GM19324 (cell line): ENCODE data around the gene NANOG.
"Not testable (repeated sequence)": the region's sequence is repeated elsewhere in the genome, so short reads cannot be mapped to it uniquely, and the experiment has no call there.

Source experiments
- ATAC-seq: cut with Tn5 transposase; IDR thresholded peaks from one replicate; pipeline ENCODE4 v1.9.1; 2021; ENCODE audit warnings: mild to moderate bottlenecking, moderate library complexity; ENCODE audit not compliant: unreplicated experiment, low FRiP score

NANOG gene

DNA sequence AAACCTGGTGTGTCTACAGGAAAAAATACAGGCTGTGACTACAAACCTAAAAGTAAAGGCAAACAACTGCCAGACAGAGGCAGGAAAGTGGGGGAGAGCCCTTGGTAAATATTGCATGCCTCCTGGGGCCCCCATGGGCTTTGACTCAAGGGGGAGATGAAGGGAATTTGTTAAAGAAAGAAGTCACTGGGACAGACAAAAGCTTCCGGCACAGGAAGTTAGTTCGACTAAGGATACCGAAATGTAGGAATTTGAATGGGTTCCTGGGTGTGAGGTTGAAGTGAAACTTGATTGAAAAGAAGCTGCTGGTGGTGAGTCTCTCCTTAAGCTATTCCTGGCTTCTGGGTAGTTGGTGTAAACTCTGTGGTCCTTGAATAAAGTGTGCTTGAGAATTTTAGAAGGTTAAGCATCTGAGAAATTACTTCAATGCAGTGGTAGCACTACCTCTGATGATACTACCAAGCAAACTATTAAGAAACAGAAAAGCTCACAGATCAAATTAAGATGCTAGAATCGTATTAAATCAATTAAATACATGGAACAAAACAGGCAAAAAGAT is 9.6 kb downstream of the NANOG start:
- ATAC-seq = not testable (repeated sequence)

DNA sequence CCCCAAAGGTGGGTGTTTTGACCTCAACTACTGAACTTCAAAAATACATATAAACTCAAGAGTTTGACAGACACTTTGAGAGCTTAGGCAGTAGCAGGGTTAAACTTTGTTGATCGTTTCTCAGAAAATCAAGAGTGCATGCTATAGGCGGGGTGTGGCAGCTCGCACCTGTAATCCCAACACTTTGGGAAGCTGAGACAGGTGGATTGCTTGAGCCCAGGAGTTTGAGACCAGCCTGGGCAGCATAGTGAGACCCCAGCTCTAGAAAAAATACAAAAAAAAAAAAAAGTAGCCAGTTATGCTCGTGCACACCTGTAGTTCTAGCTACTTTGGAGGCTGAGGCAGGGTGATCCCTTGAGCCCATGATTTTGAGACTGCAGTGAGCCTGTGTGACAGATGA is 12.3 kb downstream of the NANOG start:
- ATAC-seq = no peak

DNA sequence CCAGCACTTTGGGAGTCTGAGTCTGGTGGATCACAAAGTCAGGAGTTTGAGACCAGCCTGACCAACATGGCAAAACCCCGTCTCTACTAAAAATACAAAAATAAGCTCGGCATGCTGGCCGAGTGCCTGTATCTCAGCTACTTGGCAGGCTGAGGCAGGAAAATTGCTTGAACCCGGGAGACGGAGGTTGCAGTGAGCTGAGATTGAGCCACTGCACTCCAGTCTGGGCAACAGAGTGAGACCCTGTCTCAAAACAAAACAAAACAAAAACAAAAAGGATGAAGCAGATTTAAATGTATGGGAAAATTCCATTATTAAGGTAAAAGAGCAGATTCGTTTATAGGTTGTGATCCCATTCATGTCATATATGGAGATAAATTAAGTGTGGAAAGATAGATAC is 17.1 kb downstream of the NANOG start:
- not testable (repeated sequence) for ATAC-seq

DNA sequence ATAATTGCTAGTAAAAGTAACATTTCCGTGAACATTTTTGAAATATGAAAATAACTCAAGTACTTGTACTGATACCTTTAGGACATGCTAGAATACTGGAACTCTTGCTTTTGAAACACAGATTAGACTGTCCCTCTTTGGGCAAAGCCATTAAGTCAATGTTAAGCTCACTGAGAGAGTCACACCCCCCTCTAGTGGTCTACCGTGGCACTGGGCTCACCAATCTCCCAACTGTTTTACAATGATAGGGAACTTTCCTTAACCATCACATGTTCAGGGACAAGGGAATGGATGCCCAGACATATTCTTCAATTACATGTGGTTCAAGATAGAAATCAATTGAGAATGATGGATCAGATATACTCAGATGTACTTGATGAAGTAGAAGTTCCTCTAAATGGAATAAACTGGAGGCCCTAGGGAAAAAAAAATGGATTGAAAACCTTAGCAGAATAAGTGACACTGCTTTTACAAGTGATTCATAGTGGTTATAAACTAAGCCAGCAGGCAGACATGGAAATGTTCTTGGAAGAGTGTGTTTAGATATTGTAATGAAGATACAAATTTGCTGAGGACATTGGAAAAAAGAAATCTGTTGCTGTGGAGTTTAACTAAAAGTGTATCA is 17.8 kb downstream of the NANOG start:
- ATAC-seq = no peak

DNA sequence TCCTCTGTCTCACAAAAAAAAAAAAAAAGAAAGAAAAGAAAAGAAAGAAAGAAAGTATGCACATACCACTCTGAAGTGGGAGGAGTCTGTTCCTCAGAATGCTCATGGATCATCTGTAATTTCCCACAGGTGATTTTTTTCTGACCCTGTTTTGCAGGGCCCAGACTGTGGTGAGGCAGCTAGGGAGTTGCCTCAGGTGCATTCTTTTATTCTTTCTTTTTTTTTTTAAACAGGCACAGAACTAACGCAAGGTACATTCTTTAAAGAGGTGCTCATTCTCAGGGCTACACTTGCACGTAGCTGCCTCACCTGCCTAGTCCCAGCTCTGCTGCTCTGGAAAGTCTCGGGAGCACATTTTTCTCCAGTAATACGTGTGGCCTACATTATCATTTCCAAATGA is 36.6 kb downstream of the NANOG start:
- ATAC-seq = not testable (repeated sequence)

DNA sequence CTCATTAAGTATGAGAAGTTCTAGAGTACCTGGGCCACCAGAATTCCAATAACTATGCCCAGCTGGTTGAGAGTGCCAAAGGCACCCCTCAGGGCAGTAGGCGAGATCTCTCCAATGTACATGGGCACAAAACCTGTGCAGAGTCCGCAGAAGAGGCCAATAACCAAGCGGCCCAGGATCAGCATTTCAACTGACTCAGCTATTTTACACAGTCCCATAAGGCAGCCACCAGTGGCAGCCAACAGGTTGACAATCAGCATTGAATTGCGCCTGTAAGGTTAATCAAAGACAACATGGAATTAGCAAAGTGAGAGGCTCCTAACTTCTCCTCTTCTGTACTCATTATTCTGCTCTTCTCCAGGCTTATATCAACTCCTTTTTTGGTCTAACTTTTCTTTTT is 40.5 kb downstream of the NANOG start:
- not testable (repeated sequence) for ATAC-seq

DNA sequence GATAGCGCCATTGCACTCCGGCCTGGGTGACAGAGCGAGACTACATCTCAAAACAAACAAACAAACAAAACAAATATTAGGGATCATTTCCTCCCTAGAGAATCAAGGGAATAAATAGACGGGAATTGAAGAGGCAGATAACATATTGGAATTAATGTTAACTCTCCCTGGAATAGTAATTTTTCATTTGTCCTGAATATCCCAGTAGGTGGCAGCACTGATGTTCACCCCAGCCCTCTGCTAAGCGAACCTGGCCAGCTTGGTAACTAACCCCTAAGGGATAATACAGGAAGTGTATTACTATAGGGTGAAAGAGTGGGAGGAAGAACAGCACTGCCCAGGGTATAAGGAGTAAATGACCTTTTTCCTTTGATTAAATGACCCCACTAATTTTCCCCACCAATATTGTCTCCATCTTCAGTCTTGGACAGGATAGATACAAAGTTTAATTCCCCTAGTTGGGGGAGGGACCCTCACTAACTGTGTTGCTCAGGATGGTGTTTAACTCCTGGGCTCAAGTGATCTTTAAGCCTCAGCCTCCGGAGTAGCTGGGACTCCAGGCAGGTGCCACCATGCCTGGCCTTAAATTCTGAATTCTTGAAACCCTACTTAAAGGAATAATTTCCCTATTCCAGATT is 43.0 kb downstream of the NANOG start:
- no peak for ATAC-seq

DNA sequence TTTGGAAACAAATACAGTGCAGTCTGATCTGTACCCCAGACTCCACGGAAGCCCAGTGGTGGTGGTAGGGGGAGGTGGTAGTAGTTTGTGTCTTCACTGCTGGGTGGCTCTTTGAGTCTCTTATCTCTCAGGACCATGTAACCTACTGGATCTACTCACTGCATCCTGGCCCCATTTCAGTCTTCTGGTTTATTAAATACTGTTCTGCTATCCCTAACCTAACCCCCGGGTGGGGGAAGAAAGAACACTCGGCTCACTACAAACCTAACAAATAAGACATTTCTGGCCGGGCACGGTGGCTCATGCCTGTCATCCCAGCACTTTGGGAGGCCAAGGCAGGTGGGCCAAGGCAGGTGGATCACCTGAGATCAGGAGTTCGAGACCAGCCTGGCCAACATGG is 44.0 kb downstream of the NANOG start:
- not testable (repeated sequence) for ATAC-seq

DNA sequence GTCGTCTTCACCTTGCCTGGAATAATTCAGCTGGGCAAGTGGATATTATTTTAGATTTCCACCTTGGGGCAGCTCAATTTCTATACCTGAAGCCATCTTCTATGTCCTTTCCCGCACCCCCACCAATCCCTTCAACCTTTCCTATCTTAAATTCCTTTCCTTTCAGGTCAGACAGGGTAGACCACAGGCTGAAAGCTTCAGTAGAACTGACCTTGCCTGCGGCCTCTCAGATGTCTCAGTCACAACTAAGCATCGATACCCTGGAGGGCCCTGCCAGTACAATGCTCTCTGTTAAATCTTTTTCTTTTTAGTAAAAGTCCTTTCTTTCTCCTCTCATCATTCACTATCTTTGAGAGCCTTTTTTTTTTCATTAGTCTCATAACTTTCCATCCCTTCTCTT is 44.6 kb downstream of the NANOG start:
- no peak for ATAC-seq

DNA sequence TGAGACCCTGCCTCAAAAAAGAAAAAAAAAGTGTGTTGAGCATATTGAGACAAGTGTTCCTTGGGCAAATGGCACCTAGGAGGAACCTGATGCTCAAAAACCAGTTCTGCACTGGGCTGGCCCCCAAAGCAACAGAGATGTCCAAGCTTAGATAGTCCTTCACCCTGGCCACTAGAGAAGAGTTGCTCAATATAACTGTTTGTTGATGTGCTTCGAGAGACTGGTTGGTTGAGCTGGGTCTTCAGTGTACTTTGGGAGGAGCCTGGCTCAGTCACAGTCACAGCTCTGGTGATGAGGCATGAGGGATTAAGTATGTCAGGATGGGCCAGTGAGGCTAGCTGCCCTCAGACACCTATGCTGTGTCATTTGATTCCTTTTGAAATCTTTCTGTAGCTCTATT is 45.5 kb downstream of the NANOG start:
- ATAC-seq = no peak

DNA sequence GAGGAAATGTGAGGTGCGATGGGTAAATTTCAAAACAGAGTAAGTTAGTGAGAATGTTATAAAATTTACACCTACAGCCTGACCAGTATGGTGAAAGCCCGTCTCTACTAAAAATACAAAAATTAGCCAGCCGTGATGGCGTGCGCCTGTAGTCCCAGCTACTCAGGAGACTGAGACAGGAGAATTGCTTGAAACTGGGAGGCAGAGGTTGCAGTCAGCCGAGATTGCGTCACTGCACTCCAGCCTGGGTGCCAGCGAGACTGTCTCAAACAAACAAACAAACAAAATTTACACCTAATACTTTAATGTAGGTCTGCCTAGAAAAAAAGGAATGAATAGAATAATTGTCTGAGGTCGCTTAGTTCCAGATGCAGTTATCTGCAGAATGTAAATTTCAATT is 45.9 kb downstream of the NANOG start:
- no peak for ATAC-seq

DNA sequence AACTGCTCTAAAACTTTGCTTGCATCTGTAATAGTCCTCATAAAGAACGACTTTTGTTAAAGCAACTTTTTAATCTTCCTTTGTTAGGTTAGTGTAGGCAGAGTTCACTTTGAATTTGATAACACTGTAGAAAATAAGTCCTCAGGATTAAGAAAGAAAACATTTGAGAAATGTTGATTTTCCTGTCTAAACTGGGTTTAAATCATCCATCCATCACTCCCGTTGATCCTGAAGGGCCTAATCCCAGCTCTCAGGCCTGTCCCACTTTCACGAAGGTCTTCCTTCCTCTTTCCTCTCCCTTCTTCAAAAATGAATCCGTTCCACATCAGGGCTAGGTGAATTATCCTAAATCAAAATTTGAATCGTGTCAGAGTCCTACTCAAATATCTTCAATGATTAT is 46.6 kb downstream of the NANOG start:
- ATAC-seq = no peak

DNA sequence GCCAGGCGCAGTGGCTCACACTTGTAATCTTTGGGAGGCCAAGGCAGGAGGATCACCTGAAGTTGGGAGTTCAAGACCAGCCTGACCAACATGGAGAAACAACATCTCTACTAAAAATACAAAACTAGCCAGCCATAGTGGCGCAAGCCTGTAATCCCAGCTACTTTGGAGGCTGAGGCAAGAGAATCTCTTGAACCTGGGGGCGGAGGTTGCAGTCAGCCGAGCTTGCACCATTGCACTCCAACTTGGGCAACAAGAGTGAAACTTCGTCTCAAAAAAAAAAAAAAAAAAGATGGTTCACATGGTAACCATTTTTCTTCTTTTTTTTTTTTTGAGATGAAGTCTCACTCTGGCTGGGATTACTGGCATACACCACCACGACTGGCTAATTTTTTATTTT is 48.2 kb downstream of the NANOG start:
- no peak for ATAC-seq

DNA sequence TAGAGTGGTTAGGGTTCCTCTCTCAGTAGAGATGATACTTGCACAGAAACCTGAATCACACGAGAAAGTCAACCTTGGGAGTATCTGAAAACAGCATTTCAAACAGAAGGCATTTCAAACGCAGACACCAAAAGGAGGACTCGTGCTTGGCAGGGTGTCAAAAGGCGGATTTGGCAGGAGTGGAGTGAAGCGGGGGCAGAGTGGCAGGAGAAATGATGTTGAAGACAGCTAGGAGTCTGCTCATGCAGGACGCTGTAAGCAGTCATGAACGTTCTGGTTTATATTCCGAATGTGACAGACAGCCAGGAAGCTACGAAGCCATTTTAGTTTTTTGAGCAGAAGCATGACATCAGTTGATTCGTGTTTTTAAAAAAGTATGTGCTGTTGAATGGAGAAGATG is 50.0 kb downstream of the NANOG start:
- ATAC-seq = not testable (repeated sequence)

DNA sequence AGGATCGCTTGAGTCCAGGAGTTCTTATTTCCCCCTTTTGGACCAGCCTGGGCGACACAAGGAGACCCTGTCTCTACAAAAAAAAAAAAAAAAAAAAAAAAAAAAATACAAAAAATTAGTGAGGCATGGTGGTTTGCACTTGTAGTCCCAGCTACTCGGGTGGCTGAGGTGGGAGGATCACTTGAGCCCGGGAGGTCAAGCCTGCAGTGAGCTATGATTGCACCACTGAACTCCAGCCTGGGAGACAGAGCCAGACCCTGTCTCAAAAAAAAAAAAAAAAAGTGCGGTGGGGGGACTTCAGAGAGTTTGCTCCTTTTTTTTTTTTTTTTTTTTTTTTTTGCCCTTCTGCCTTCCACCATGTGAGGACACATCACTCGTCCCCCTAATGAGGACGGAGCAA is 50.6 kb downstream of the NANOG start:
- not testable (repeated sequence) for ATAC-seq

DNA sequence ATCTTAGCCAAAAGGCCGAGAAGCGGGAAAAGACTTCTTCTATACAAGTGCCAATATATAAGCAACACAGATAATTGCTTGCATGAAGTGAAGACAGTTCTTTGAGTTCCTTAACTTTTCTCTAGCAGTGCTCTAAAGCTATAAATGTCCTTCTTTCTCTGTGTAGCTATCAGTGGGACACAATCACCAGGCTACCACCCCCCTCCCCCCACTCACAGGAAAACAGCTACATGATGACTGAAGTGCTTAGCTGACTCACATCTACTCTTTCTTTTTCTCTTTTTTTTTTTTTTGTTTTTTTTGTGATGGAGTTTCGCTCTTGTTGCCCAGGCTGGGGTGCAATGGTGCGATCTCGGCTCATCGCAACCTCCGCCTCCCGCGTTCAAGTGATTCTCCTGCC is 53.2 kb downstream of the NANOG start:
- not testable (repeated sequence) for ATAC-seq

DNA sequence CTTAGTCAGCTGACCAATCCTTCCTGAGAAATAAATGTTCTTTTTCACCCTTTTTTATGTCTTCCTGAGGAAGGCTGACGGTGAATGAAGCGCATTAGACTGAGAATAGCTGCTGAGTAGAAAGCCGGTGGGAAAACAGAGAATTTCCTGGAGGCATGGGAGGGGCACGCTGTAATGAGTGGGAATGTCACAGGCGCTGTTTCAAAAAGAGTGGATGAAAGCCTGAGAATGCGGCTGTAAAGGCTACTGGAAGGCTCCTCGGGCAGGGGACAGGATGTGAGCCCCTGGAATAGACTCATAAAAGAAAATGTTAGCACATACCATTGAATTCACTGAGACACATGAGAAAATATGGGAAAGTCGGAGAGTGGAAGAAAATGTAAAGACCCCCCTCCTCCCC is 53.9 kb downstream of the NANOG start:
- ATAC-seq = not testable (repeated sequence)

DNA sequence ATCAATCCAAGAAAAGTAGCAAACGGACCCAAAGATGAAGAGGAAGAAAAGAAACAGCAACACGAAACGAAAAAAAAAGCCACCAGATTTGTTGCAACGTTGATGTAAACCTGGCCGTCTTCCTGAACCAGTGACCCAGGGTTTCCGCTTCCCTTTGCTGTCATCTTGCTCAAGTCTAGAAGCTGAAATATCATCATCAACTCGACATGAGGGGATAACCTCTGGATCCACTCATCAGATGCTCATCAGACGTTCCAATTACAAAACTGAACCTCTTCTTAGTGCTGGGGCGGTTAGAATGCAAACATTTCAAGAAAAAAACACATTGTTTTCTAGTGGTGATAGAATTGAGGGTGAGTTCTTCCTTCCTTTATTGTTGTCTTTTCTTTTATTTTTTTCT is 54.4 kb downstream of the NANOG start:
- ATAC-seq = not testable (repeated sequence)

DNA sequence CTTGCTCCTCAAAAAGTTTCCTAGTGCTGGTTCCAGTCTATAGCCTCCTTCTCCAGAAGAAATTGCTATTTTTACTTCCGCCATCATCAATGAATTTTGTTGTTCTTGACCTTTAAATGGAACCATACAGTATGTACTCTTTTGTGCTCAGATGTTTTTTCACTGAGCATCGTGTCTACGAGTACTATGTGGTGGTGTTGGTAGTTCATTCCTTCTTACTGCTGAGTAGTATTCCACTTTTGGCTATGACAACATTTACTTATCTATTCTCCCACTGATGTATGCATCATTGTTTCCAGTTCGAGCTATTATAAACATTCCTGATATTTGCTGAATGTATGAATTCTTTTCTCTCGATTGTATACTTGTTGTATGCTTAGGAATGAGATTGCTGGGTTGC is 54.9 kb downstream of the NANOG start:
- ATAC-seq = no peak

DNA sequence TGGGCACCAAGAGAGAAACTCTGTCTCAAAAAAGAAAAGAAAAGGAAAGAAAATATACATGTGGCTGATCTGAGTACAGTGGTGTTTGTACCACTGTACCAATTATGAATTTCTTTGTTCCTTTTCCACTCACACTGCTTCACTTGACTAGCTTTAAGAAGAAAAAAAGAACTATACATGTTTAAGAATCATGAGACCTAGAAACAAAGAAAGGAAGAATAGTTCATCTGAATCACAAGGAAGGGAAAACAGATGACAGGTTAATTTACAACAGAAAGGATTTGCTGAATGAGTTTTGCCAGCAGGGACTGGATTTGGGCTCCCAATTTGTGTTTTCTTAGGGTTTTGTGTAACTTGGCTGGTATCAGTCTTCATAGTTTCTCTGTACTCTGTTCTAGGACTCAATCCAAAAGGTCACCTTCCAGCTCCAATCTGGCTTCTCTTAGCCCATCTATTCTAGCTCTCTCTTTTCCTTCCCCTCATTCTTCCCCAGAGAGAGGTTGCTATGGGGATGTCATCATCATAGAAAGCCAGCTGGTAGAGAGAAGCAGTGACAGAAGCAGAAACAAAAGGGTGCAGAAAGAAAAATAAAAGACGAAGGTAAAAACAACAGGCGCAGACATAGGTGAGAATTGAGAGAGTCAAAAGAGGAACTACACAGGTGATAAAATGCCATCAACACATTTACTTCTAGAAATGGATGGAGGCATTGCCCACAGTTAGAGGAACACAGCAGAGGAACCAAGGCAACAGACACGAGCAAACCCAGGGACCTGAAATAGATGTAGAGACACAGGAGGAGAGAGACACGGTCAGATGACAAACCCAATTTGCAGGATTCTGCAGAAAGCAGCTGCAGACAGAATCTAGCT is 58.3 kb downstream of the NANOG start:
- not testable (repeated sequence) for ATAC-seq

DNA sequence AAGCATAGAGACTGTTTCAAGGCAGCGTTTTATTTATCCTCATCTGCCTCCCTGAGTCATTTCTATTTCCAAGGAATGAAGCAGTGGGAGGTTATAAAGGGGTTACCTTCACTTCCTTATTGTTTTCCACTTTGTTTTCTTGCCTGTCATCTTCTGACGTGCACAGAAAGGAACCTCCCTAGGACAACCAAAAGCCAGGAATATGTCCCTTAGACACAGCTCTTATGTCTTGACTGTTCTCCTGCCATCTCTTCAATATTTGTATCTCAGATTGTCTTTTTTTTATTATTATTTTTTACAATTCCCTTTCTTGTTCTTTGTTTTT is 58.9 kb downstream of the NANOG start:
- ATAC-seq = not testable (repeated sequence)
